K562 (cell line): Measurements from ENCODE around the gene NTRK1. TPM values are rescaled to one million over a fixed set of nuclear protein-coding genes. Genes with fewer than 3 reads are reported as not detected.

Experiments used
- CHD7 ChIP-seq: fragments of 200-600 bp; sonication (generic); IDR thresholded peaks from one replicate; pipeline ENCODE4 v1.6.1; 2012; ENCODE audit warnings: mild to moderate bottlenecking, low read depth, low read length, inconsistent platforms
- POU5F1 ChIP-seq: fragments of 150-350 bp; IDR thresholded peaks from 2 replicates; pipeline ENCODE4 v1.6.1; 2014; ENCODE audit warnings: borderline replicate concordance, low read length, low read depth, mild to moderate bottlenecking; ENCODE audit not compliant: partially characterized antibody
- TAF1 ChIP-seq: IDR thresholded peaks from 2 replicates; pipeline ENCODE4 v1.6.1; 2011; ENCODE audit warnings: mild to moderate bottlenecking, low read length, moderate library complexity; ENCODE audit not compliant: insufficient read depth, control insufficient read depth, severe bottlenecking; ENCODE audit errors: extremely low read depth
- ZNF318 ChIP-seq, 2 experiments: fragments of 450-650 bp; IDR thresholded peaks; 2 replicates each; pipeline ENCODE4 v1.6.1; 2016; ENCODE audit warnings: mild to moderate bottlenecking in 2 of 2, borderline replicate concordance in 1 of 2, low read depth in 1 of 2, moderate library complexity in 1 of 2
- ZNF707 ChIP-seq: fragments of 250-450 bp; sonication (Bioruptor Pico); conservative IDR thresholded peaks from 2 replicates; pipeline ENCODE4 v1.8.0; 2022; ENCODE audit warnings: inconsistent platforms, mild to moderate bottlenecking, moderate library complexity
- polyA plus RNA-seq, 8 experiments: library from polyadenylated mRNA; depleted of rRNA in 4 of 8; stranded (reverse) in 5 of 8; unstranded in 3 of 8; fragments of >200 nt; fragmentation: Nextera tagmentation in 2 of 8; fragmentation: Illumina TruSeq in 1 of 8; extraction: Ambion mirVana in 2 of 8; extraction: Trizol in 1 of 8; gene quantifications; 2 replicates each; pipeline versions ENCODE4 v1.2.1 to v1.2.3, GENCODE V29; 2011 to 2014; ENCODE audit warnings: inconsistent platforms in 1 of 8, missing spikeins in 1 of 8
- total RNA-seq, 7 experiments: library from RNA; depleted of rRNA in 6 of 7; stranded (reverse); fragments of >200 nt in 6 of 7; fragmentation: Illumina TruSeq in 2 of 7; extraction: Trizol in 2 of 7; gene quantifications; 2 replicates each; pipeline versions ENCODE4 v1.2.1 to v1.2.3, GENCODE V29; 2011 to 2021; ENCODE audit warnings: low replicate concordance in 1 of 7

Gene NTRK1
- total and polyA plus RNA-seq, 9 of the 15 experiments (the other 6 are each of a cell fraction or from before 2014, with no cell fraction given): 0.46 to 30.0 (median 7.9) TPM

GRCh38 chr1:156816561-156817328 is 43.9 kb upstream of the NTRK1 start, which contains the start of gene SH2D2A (continued):
- TF ChIP-seq CHD7 (no peak), ZNF318 (IDR thresholded peaks at IDR 0.05; ENCODE audit: borderline replicate concordance in 1 of 2, low read depth in 1 of 2) (no peak), TAF1 (peak; percentile 40), POU5F1 (no peak), ZNF707 (CRISPR knock-in tag) (no peak)
